Measurements from ENCODE around the gene FALEC. TPM values are rescaled to one million over a fixed set of nuclear protein-coding genes. Genes with fewer than 3 reads are reported as not detected.
A peak's percentile ranks its signal among the peaks of the same experiment; 100 is the strongest.

Gene FALEC
- polyA plus RNA-seq, 1 donor (not counting 4 experiments of a cell fraction or from before 2014, with no cell fraction given) = 0.12 TPM

DNA sequence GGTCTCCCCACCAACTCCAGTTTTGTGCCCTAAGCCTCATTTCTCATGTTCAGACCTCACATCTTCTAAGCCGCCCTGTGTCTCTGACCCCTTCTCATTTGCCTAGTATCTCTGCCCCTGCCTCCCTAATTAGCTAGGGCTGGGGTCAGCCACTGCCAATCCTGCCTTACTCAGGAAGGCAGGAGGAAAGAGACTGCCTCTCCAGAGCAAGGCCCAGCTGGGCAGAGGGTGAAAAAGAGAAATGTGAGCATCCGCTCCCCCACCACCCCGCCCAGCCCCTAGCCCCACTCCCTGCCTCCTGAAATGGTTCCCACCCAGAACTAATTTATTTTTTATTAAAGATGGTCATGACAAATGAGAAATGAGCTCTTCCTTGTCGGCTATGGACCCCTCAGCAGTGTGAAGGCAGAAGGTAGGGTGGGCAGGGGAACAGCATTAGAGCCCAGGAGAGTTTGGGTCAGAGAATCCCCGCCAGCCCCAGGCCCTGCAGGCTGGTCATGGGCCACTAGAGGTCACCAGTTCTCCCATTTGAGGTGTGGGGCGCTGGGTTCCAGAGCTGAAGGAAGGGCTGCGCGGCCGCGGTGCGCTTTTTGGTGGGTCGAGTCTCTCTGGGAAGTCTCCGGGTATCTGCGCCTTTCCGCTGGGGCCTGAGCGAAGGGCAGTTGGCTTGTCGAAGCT, 45.2 kb downstream of the FALEC start:
- H3K4me2 ChIP-seq (ENCODE audit: control insufficient read depth, extremely low read depth, insufficient read depth, low read depth, low read length) = peak overlapping the region; percentile 94
- FAIRE-seq = no peak
- H3K9ac ChIP-seq (ENCODE audit: control insufficient read depth, extremely low read depth, insufficient read depth, low read length) = peak overlapping the region; percentile 99
- peaks cover 4% of the 10 kb centered on the region for H3K79me2 ChIP-seq (ENCODE audit: control insufficient read depth, insufficient read depth, low read length)
- H2AFZ ChIP-seq (ENCODE audit: control insufficient read depth, low read length) = peak overlapping the region; percentile 90
- peaks cover 3% of the 10 kb centered on the region for H3K9me1 ChIP-seq (ENCODE audit: control insufficient read depth, extremely low read depth, insufficient read depth, low read length)
- peaks cover 0 to 4% of the 10 kb centered on the region in 2 experiments for H3K36me3 ChIP-seq (ENCODE audit: control insufficient read depth in 2 of 2, extremely low read depth in 1 of 2, insufficient read depth in 2 of 2, low read length in 2 of 2)
- H3K4me1 ChIP-seq (ENCODE audit: control insufficient read depth, extremely low read depth, insufficient read depth, low read length) = peaks cover 45% of the 10 kb centered on the region
- peak overlapping the region; percentile 99 for H3K27ac ChIP-seq (ENCODE audit: control insufficient read depth, insufficient read depth, low read length)
- H3K27me3 ChIP-seq (ENCODE audit: control insufficient read depth, extremely low read depth, insufficient read depth, low read length) = no peaks in the 10 kb centered on the region
- peak overlapping the region; percentile 43 to 74 (median 69) for H3K4me3 ChIP-seq (ENCODE audit: control insufficient read depth in 2 of 3, extremely low read depth in 1 of 3, insufficient read depth in 2 of 3, low read depth in 1 of 3, low read length in 3 of 3)
- H3K9me3 ChIP-seq (ENCODE audit: control insufficient read depth, low read depth, low read length) = no peaks in the 10 kb centered on the region
- H4K20me1 ChIP-seq (ENCODE audit: control insufficient read depth, extremely low read depth, insufficient read depth, low read length) = no peaks in the 10 kb centered on the region
- no peak for DNase-seq (ENCODE audit: low read depth, low spot score)
- TF ChIP-seq, protein P1, sequence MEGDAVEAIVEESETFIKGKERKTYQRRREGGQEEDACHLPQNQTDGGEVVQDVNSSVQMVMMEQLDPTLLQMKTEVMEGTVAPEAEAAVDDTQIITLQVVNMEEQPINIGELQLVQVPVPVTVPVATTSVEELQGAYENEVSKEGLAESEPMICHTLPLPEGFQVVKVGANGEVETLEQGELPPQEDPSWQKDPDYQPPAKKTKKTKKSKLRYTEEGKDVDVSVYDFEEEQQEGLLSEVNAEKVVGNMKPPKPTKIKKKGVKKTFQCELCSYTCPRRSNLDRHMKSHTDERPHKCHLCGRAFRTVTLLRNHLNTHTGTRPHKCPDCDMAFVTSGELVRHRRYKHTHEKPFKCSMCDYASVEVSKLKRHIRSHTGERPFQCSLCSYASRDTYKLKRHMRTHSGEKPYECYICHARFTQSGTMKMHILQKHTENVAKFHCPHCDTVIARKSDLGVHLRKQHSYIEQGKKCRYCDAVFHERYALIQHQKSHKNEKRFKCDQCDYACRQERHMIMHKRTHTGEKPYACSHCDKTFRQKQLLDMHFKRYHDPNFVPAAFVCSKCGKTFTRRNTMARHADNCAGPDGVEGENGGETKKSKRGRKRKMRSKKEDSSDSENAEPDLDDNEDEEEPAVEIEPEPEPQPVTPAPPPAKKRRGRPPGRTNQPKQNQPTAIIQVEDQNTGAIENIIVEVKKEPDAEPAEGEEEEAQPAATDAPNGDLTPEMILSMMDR (optimal IDR thresholded peaks at IDR 0.05 in 1 of 3, IDR thresholded peaks at IDR 0.05 in 1 of 3, conservative IDR thresholded peaks at IDR 0.05 in 1 of 3; ENCODE audit: extremely low read depth in 1 of 3, insufficient read depth in 2 of 3, low read length in 3 of 3) = peak; percentile 77 to 84 (median 82)
- no peak for TF ChIP-seq EZH2 (IDR thresholded peaks at IDR 0.05; ENCODE audit: low read length)
- dilution Hi-C loops (cut with MboI; ENCODE audit: extremely low pct_ligation_motif_present, low sequenced_read_pairs) = no loop called here

DNA sequence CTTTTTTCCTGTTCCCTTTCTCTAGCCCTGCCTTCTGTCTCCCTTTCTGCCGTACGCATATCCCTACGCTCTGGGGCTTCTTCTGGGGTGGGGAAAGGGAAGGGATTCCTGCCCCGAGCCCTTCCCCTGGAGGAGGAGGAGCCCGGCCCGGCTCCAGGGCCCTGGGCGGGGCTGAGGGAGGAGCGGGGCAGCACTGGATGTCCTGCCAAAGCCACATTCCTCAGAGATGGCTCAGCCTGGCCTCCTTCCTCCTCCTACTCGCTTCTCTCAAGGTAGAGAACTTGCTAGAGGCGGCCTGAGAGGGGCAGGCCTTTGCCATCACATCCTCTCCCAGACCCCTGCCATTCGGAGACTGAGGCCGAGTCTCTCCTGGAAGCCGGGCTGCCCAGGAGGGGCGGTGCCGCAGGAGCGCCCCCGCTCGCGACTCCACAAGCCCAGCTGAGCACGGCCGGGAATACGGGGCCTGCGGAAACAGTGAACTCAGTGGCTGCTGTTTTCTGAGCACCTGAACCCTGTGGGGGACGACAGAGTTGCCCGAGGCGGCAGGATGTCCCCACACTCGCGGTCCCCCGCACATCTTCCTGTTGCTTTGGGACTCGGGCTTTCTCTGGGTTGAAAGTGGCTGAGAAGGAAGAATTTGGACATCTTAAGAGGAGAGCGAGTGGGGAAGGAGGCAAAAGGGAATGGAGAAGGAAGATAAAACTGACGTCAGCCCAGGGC, 45.9 kb downstream of the FALEC start:
- dilution Hi-C loops (cut with MboI; ENCODE audit: extremely low pct_ligation_motif_present, low sequenced_read_pairs) = no loop called here
- Histone ChIP-seq H3K27me3 (ENCODE audit: control insufficient read depth, extremely low read depth, insufficient read depth, low read length) (no peaks in the 10 kb centered on the region), H3K4me1 (ENCODE audit: control insufficient read depth, extremely low read depth, insufficient read depth, low read length) (peaks cover 45% of the 10 kb centered on the region), H3K9me1 (ENCODE audit: control insufficient read depth, extremely low read depth, insufficient read depth, low read length) (peaks cover 3% of the 10 kb centered on the region), H3K79me2 (ENCODE audit: control insufficient read depth, insufficient read depth, low read length) (peaks cover 7% of the 10 kb centered on the region), H3K9me3 (ENCODE audit: control insufficient read depth, low read depth, low read length) (no peaks in the 10 kb centered on the region), H3K4me2 (ENCODE audit: control insufficient read depth, extremely low read depth, insufficient read depth, low read depth, low read length) (peak overlapping the region; percentile 94), H4K20me1 (ENCODE audit: control insufficient read depth, extremely low read depth, insufficient read depth, low read length) (no peaks in the 10 kb centered on the region), H3K4me3 (ENCODE audit: control insufficient read depth in 2 of 3, extremely low read depth in 1 of 3, insufficient read depth in 2 of 3, low read depth in 1 of 3, low read length in 3 of 3) (peak overlapping the region; percentile 43 to 74 (median 69)), H2AFZ (ENCODE audit: control insufficient read depth, low read length) (peak overlapping the region; percentile 90), H3K9ac (ENCODE audit: control insufficient read depth, extremely low read depth, insufficient read depth, low read length) (peak overlapping the region; percentile 99), H3K27ac (ENCODE audit: control insufficient read depth, insufficient read depth, low read length) (peak overlapping the region; percentile 99), H3K36me3 (ENCODE audit: control insufficient read depth in 2 of 2, extremely low read depth in 1 of 2, insufficient read depth in 2 of 2, low read length in 2 of 2) (peaks cover 0 to 2% of the 10 kb centered on the region in 2 experiments)
- DNase-seq (ENCODE audit: low read depth, low spot score) (peak; percentile 96), FAIRE-seq (peak; percentile 29)
- TF ChIP-seq EZH2 (IDR thresholded peaks at IDR 0.05; ENCODE audit: low read length) = no peak
- TF ChIP-seq, protein P1 (optimal IDR thresholded peaks at IDR 0.05 in 1 of 3, IDR thresholded peaks at IDR 0.05 in 1 of 3, conservative IDR thresholded peaks at IDR 0.05 in 1 of 3; ENCODE audit: extremely low read depth in 1 of 3, insufficient read depth in 2 of 3, low read length in 3 of 3) = peak in 1 of 3 experiments; percentile 48
